ENCODE results near the gene MYOZ3.

The MYOZ3 gene

DNA sequence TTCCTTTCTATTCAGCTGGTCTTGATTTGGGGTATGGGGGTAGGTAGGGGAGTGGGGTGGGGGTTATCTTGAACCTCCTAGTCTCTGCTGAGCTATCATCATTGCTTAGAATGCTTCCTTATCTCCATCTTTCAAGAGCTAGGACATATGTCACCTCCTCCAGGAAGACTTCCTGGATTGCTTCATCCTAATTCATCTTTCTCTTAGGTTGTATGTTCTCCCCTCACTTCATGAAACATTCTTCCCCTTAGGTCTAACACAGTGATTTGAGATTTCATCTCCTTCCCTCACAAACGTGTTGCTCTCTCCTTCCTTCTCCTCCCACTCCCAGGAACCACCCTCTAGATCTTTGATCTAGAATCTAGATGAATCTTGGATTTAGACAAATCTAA is 23.0 kb upstream of the MYOZ3 start:
- Histone ChIP-seq H3K79me2 (ENCODE audit: insufficient read depth, low read length) (no peaks in the 10 kb centered on the region), H3K4me2 (ENCODE audit: insufficient read depth, low read length) (no peak overlapping the region), H3K36me3 (ENCODE audit: insufficient read depth, low read length) (no peaks in the 10 kb centered on the region), H3K4me1 (ENCODE audit: insufficient read depth, low read length) (no peaks in the 10 kb centered on the region), H3K27ac (ENCODE audit: low read length) (no peak overlapping the region), H3K27me3 (ENCODE audit: insufficient read depth, low read length, poor library complexity) (peaks cover 11% of the 10 kb centered on the region), H3K4me3 (ENCODE audit: low read depth in 1 of 2, low read length in 2 of 2) (no peak overlapping the region), H3K9ac (ENCODE audit: low read depth, low read length) (no peak overlapping the region), H2AFZ (ENCODE audit: low read depth, low read length) (no peak overlapping the region), H4K20me1 (ENCODE audit: insufficient read depth, low read length) (peaks cover 2% of the 10 kb centered on the region; the same call in 1 of the 2 replicates), H3K9me3 (ENCODE audit: insufficient read depth, low read length, severe bottlenecking) (no peaks in the 10 kb centered on the region)
- TF ChIP-seq EZH2 (IDR thresholded peaks at IDR 0.05; ENCODE audit: borderline replicate concordance, low read depth, low read length, severe bottlenecking) = no peak
- TF ChIP-seq, protein P1, sequence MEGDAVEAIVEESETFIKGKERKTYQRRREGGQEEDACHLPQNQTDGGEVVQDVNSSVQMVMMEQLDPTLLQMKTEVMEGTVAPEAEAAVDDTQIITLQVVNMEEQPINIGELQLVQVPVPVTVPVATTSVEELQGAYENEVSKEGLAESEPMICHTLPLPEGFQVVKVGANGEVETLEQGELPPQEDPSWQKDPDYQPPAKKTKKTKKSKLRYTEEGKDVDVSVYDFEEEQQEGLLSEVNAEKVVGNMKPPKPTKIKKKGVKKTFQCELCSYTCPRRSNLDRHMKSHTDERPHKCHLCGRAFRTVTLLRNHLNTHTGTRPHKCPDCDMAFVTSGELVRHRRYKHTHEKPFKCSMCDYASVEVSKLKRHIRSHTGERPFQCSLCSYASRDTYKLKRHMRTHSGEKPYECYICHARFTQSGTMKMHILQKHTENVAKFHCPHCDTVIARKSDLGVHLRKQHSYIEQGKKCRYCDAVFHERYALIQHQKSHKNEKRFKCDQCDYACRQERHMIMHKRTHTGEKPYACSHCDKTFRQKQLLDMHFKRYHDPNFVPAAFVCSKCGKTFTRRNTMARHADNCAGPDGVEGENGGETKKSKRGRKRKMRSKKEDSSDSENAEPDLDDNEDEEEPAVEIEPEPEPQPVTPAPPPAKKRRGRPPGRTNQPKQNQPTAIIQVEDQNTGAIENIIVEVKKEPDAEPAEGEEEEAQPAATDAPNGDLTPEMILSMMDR (IDR thresholded peaks at IDR 0.05; ENCODE audit: borderline replicate concordance, extremely low read depth, low read length, poor library complexity, severe bottlenecking) = no peak
- DNase-seq (no peak), ATAC-seq (ENCODE audit: insufficient read depth, low read depth) (no peak)

DNA sequence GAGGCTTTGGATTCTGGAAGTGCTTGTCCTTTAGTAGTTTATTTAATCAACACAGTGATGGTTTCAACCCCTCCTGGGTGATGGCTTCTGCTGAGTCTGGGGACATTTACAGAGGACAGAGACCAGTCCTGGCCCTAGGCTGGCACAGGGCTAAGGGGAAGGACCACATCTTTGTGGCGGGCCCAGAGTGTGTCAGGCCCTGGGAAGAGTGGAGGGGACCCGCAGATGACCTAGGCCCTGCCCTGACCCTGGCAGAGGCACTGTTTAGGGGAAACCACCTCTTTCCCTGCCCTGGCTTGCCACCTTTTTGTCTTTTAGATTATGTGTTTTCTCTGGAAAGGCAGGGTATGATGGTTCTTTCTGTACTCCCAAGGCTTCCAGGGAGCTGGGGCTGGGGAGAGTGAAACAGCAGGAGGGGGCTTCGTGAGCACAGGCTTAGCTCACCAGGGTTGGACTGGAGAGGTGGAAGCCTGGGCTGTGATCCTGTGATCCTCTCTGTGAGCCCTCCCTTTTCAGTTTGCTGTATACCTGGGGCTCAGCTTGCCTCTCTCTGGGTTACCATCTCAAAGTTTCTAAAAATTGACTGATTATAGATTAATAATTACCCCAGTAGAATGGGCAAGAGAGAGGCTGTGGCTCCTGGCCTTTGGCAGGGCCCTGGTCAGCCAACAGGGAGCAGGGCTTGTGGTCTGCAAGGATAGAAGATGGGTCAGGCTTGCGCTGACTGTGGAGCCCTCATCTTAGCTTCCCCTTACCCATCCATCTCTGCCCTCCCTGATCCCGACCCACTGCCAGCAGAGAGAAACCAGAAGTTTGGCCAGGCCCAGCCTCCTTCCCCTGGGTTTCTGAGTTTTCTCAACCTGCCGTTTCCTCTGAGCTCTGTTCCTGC is 22.3 kb upstream of the MYOZ3 start:
- no peak for DNase-seq
- Histone ChIP-seq H2AFZ (ENCODE audit: low read depth, low read length) (no peak overlapping the region), H3K36me3 (ENCODE audit: insufficient read depth, low read length) (no peaks in the 10 kb centered on the region), H3K9ac (ENCODE audit: low read depth, low read length) (no peak overlapping the region), H3K79me2 (ENCODE audit: insufficient read depth, low read length) (no peaks in the 10 kb centered on the region), H3K27me3 (ENCODE audit: insufficient read depth, low read length, poor library complexity) (peaks cover 11% of the 10 kb centered on the region), H3K27ac (ENCODE audit: low read length) (no peak overlapping the region), H3K9me3 (ENCODE audit: insufficient read depth, low read length, severe bottlenecking) (no peaks in the 10 kb centered on the region), H3K4me1 (ENCODE audit: insufficient read depth, low read length) (no peaks in the 10 kb centered on the region), H4K20me1 (ENCODE audit: insufficient read depth, low read length) (peaks cover 2% of the 10 kb centered on the region; the same call in 1 of the 2 replicates), H3K4me3 (ENCODE audit: low read depth in 1 of 2, low read length in 2 of 2) (no peak overlapping the region), H3K4me2 (ENCODE audit: insufficient read depth, low read length) (no peak overlapping the region)
- no peak for ATAC-seq (ENCODE audit: insufficient read depth, low read depth)
- no peak for TF ChIP-seq EZH2 (IDR thresholded peaks at IDR 0.05; ENCODE audit: borderline replicate concordance, low read depth, low read length, severe bottlenecking)
- TF ChIP-seq, protein P1 (IDR thresholded peaks at IDR 0.05; ENCODE audit: borderline replicate concordance, extremely low read depth, low read length, poor library complexity, severe bottlenecking) = no peak

- Histone ChIP-seq H4K20me1 (ENCODE audit: insufficient read depth, low read length) (peaks cover 2% of the 10 kb centered on the region; the same call in 1 of the 2 replicates), H3K9me3 (ENCODE audit: insufficient read depth, low read length, severe bottlenecking) (no peaks in the 10 kb centered on the region), H3K9ac (ENCODE audit: low read depth, low read length) (no peak overlapping the region), H2AFZ (ENCODE audit: low read depth, low read length) (no peak overlapping the region), H3K27me3 (ENCODE audit: insufficient read depth, low read length, poor library complexity) (peaks cover 14% of the 10 kb centered on the region), H3K4me1 (ENCODE audit: insufficient read depth, low read length) (no peaks in the 10 kb centered on the region), H3K79me2 (ENCODE audit: insufficient read depth, low read length) (no peaks in the 10 kb centered on the region), H3K4me3 (ENCODE audit: low read depth in 1 of 2, low read length in 2 of 2) (no peak overlapping the region), H3K4me2 (ENCODE audit: insufficient read depth, low read length) (no peak overlapping the region), H3K27ac (ENCODE audit: low read length) (no peak overlapping the region), H3K36me3 (ENCODE audit: insufficient read depth, low read length) (no peaks in the 10 kb centered on the region)
- TF ChIP-seq EZH2 (IDR thresholded peaks at IDR 0.05; ENCODE audit: borderline replicate concordance, low read depth, low read length, severe bottlenecking) = no peak
- TF ChIP-seq, protein P1 (IDR thresholded peaks at IDR 0.05; ENCODE audit: borderline replicate concordance, extremely low read depth, low read length, poor library complexity, severe bottlenecking) = no peak
- no peak for ATAC-seq (ENCODE audit: insufficient read depth, low read depth)
- DNase-seq = no peak
These were observed 21.7 kb upstream of the MYOZ3 start for GRCh38 chr5:150639377-150639692.

Data from DND-41 (cell line).